Fibroblast of mammary gland (primary cell): ENCODE results near the gene ANKRD42.
A peak's percentile ranks its signal among the peaks of the same experiment; 100 is the strongest.

Experiments used
- DNase-seq: peaks from one replicate; pipeline ENCODE4 v3.0.0-alpha.2; 2010; ENCODE audit warnings: low read depth
- H3K4me3 ChIP-seq: 2 replicates; pipeline ENCODE4 v1.5.1; 2011; ENCODE audit warnings: low read depth, mild to moderate bottlenecking, low read length, moderate library complexity; ENCODE audit not compliant: control insufficient read depth
- TF ChIP-seq, protein P1 (sequence below): conservative IDR thresholded peaks from 2 replicates; pipeline ENCODE4 v1.5.1; 2011; ENCODE audit warnings: low read depth, low read length, inconsistent platforms; ENCODE audit not compliant: control insufficient read depth, insufficient read depth

ANKRD42 gene

DNA sequence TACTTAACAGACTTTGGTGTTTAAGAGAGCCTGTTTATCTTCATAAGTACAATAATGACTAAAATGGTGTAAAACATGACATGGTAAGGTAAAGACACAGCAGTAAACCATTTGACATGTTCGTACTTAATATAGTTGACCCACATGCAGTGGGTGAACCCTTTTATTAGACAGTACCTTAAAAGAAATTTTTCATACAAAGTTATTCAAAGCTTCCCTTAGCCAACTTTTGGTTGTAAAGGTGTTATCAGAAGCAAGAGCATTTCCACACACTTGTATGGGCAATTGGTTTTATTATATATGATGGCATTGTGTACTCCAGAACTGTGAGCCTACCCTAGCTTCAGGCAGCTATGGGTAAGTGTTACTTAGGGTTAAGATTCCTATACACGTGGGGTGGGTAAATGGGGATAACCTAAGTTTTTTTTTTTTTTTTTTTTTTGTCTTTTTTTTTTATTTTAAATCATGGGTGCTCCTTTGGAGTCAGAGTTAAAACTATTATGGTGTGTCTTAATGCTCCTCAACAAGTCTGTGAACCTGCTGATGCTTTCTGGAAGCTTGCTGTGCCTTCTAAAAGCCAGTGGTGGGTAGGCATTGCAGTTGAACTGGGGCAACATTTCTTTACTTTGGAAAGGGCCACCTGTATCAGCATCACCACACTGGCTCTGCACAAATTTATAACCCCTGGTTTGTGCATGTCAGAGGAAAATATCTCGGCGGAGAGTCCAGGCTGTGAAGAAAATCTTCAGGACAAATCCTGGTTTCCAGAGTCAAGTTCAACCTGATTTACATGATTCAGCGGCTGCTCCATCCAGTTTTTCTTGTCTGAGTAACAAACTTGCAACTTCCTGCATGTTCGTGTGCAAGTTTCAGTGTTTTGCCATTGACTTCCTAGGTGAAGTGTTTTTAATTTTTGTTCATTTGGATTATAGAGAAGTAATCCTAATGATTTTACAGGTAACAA, 33.3 kb upstream of the ANKRD42 start:
- peak overlapping the region; percentile 87 for H3K4me3 ChIP-seq
- TF ChIP-seq, protein P1, sequence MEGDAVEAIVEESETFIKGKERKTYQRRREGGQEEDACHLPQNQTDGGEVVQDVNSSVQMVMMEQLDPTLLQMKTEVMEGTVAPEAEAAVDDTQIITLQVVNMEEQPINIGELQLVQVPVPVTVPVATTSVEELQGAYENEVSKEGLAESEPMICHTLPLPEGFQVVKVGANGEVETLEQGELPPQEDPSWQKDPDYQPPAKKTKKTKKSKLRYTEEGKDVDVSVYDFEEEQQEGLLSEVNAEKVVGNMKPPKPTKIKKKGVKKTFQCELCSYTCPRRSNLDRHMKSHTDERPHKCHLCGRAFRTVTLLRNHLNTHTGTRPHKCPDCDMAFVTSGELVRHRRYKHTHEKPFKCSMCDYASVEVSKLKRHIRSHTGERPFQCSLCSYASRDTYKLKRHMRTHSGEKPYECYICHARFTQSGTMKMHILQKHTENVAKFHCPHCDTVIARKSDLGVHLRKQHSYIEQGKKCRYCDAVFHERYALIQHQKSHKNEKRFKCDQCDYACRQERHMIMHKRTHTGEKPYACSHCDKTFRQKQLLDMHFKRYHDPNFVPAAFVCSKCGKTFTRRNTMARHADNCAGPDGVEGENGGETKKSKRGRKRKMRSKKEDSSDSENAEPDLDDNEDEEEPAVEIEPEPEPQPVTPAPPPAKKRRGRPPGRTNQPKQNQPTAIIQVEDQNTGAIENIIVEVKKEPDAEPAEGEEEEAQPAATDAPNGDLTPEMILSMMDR = no peak
- DNase-seq = peak; percentile 66

DNA sequence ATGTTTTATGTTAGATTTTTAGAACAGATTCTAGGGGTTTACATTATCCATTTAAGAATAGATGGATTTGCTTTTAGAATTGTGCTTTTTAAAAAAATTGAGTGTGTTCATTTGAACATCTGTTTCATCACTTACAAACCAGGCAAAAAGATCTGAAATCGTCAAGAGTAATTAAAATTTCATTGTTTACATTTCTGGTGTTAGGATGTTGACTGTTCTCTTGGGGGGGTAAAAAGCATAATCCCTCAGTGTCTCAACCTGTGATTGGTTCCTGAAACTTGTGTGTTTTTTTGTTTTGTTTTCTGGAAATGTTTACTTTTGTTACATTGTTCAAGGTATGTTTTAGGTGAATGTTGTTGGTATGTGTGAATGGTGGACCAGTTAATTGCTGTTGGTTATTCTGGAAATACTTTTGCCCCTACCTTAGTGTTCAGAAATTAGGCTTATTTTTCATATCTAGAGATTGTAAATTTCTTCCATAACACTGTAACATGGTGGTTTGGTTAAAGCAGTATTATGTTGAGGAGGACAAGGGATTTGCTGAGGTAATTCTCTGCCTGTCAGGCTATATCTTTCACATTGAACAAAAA, 31.8 kb upstream of the ANKRD42 start:
- no peak for DNase-seq
- no peak overlapping the region for H3K4me3 ChIP-seq
- TF ChIP-seq, protein P1 = no peak

DNA sequence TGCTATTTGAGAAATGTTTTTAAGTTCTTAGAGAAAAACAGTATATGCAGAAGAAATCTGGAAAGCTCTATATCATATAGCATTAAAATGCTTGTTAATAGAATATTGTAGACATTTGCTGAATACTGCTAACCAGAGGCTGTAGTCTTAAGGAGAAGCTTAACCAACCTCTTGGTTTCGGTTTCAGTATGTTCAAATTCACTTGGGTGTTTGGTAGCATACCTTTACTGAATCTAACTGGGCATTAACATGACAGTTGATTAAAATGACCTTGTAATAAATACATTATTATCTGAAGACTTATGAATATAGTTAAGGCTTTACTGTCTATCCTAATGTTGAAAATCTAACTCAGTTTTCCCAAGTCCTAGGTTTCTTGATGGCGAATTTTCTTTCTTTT, 31.1 kb upstream of the ANKRD42 start:
- TF ChIP-seq, protein P1 = no peak
- H3K4me3 ChIP-seq = no peak overlapping the region
- peak; percentile 14 for DNase-seq

DNA sequence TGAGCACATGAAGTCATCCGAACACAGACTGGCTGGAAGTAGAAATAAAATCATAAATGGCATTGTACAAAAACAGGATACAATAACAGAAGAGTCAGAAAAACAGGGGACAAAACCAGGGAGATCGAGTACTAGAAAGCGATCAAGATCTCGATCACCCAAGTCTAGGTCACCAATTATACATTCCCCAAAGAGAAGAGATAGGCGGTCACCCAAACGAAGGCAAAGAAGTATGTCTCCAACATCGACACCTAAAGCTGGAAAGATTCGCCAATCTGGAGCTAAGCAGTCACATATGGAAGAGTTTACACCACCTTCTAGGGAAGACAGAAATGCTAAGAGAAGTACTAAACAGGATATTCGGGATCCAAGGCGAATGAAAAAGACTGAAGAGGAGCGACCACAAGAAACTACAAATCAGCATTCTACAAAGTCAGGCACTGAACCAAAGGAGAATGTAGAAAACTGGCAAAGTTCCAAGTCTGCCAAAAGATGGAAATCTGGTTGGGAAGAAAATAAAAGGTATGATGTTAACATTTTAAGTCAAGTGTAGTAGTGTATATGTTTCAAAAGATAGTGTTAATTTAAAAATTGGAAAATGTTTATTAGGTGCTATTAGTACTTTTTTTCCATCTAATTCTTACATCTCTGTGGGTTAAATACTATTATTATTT, 27.2 kb upstream of the ANKRD42 start:
- TF ChIP-seq, protein P1 = no peak
- no peak overlapping the region for H3K4me3 ChIP-seq
- no peak for DNase-seq

DNA sequence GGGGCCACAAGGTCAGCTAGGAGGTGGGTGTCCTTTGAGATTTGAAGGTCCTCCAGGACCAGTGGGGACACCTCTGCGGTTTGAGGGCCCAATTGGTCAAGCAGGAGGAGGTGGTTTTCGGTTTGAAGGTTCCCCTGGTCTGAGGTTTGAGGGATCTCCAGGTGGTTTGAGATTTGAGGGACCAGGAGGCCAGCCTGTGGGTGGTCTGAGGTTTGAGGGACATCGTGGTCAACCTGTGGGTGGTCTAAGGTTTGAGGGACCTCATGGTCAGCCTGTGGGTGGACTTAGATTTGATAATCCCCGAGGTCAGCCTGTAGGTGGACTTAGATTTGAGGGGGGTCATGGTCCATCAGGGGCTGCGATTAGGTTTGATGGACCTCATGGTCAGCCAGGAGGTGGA, 24.8 kb upstream of the ANKRD42 start:
- no peak for DNase-seq
- H3K4me3 ChIP-seq = no peak overlapping the region
- TF ChIP-seq, protein P1 = no peak

GRCh38 chr11:83170865-83171264, 22.6 kb upstream of the ANKRD42 start:
- no peak overlapping the region for H3K4me3 ChIP-seq
- no peak for DNase-seq
- TF ChIP-seq, protein P1 = no peak
